Activated T-helper 1 cell treated with anti-CD3 and anti-CD28 coated beads, Interleukin-2, amount 50 U/mL, for 16 hours (primary cell): ENCODE data around the gene SIN3B.

Experiments used
- DNase-seq, 2 donors: peaks; one replicate each; pipeline ENCODE4 v3.0.0-alpha.2; 2020; ENCODE audit warnings: low read depth in 1 of 2, low spot score in 1 of 2

SIN3B gene

DNA sequence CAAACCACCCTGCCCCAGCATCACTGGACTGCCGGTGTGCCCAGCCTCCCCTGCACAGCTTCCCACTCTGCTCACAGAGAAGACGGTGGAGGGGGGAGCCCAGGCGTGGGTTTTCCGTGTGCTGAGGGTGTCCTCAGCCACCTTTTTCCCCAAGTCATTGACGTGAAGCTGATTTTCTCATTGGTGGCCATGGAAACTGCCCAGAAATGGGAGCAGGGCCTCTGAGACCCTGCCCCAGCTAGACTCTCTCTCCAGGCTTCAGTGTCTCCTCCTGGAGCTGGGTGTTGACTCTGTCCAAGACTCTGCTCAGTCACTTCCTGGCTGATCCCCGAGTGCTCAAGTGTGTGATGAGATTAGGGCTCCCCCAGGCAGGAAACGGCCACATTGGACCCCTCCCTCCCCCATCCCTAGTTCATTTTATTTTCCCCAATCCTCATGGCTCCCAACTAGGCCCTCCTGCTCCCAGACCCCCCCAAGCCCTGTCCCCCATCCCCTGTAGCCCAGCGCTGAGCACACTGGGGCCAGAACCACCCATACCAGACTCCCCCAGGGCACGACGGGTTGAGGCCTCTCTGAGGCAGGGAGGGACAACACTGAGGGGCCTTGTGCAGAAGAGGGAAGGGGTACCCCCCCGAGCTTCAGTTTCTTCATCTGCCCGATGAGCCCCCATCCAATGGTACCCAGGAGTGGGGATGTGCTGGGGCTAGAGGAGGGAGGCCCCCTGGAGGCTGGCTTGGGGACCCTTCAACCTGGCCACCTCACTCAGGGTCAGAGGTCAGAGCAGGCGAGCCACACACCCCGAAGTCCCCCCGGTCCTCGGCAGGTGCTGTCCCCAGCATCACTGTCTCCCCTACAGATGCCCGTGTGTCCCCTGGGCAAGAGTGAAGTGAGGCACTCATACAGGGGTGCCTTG lies 58.4 kb downstream of the SIN3B start:
- no peak for DNase-seq

DNA sequence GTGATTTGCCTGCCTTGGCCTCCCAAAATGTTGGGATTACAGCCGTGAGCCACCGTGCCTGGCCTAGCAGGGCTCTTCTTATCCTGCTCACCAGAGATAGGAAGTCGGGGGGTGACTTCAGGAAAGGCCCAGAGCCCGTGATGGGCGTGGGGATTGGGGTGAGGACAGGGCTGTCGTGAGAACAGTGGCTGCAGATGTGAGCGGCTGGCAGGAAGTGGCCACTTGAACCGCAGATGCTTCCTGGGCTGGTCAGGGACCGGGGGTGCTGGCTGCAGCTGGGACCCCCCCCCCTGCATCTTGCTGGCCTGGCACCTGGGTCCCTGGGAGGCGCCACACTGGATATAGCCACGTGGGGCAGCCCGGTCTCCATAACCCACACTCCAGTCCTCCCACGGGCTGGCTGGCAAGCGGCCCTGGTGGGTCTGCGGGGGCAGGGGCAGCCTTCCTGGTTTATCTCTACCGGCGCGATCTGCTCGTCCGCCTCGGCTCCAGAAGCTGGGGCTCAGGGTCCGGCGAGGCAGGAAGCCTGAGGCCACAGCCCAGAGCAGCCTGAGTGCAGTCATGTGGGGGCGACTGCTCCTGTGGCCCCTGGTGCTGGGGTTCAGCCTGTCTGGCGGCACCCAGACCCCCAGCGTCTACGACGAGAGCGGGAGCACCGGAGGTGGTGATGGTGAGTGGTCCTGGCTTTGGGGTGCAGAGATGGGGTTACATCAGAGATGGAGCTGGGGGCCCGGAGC lies 59.6 kb downstream of the SIN3B start, which contains the start of gene F2RL3:
Gene F2RL3, plus strand, starts transcription at position 371 of the 737 bp plus-strand sequence. Its CDS starts 191 bp downstream, at position 562.
- no peak for DNase-seq

DNA sequence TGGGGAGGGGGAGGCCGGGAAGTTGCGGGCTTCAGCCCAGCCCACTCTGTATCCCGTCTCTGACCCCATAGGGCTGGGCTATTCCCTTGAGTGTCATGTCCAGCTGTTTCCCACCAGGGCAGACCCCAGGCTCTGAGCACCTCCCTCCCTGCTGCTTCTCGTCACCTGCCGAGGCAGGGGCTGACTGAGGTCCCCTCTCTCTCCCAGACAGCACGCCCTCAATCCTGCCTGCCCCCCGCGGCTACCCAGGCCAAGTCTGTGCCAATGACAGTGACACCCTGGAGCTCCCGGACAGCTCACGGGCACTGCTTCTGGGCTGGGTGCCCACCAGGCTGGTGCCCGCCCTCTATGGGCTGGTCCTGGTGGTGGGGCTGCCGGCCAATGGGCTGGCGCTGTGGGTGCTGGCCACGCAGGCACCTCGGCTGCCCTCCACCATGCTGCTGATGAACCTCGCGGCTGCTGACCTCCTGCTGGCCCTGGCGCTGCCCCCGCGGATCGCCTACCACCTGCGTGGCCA lies 60.2 kb downstream of the SIN3B start:
- no peak for DNase-seq

DNA sequence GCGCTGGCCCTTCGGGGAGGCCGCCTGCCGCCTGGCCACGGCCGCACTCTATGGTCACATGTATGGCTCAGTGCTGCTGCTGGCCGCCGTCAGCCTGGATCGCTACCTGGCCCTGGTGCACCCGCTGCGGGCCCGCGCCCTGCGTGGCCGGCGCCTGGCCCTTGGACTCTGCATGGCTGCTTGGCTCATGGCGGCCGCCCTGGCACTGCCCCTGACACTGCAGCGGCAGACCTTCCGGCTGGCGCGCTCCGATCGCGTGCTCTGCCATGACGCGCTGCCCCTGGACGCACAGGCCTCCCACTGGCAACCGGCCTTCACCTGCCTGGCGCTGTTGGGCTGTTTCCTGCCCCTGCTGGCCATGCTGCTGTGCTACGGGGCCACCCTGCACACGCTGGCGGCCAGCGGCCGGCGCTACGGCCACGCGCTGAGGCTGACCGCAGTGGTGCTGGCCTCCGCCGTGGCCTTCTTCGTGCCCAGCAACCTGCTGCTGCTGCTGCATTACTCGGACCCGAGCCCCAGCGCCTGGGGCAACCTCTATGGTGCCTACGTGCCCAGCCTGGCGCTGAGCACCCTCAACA lies 60.8 kb downstream of the SIN3B start:
- DNase-seq, result no peak

DNA sequence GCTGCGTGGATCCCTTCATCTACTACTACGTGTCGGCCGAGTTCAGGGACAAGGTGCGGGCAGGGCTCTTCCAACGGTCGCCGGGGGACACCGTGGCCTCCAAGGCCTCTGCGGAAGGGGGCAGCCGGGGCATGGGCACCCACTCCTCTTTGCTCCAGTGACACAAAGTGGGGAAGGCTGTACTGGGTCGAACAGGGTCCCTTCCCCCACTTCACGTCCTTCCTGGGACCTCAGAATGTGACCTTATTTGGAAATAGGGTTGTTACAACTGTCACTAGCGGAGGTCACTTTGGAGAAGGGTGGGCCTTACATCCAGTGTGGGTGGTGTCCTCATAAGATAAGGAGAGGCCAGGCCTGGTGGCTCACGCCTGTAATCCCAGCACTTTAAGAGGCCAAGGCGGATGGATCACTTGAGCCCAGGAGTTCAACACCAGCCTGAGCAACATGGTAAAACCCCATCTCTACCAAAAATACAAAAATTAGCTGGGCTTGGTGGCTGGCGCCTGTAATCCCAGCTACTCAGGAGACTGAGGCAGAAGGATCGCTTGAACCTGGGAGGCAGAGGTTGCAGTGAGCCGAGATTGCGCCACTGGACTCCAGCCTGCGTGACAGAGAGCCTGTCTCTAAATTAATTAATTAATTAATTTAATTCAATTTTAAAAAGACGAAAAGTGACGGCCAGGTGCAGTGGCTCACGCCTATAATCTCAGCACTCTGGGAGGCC lies 61.4 kb downstream of the SIN3B start:
- no peak for DNase-seq

DNA sequence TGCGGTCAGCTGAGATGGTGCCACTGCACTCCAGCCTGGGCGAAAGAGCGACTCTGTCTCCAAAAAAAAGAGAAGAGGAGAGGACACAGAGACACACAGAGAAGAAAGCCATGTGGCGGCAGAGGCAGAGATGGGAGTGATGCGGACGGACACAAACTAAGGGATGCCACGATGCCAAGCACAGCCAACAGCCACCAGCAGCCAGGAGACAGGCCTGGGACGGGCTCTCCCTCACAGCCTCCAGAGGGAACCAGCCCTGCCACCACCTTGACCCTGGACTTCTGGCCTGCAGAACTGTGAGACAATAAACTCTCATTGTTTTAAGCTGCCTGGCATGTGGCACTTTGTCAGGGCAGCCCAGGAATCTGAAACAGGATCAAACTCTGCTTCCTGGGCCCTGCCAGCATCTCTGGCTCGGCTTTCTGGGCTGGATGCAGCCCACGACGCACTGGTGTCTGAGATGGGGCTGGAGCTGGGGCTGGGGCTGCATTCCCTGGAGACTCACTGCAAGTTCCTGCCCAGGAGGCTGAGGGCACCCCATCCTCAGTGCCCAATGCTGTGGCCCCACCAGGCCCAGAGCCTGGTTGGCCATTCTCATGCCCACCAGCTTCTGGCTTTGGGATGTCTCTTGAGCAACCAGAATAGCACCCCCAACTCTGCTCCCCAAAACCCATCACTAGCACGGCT lies 62.6 kb downstream of the SIN3B start:
- no peak for DNase-seq

DNA sequence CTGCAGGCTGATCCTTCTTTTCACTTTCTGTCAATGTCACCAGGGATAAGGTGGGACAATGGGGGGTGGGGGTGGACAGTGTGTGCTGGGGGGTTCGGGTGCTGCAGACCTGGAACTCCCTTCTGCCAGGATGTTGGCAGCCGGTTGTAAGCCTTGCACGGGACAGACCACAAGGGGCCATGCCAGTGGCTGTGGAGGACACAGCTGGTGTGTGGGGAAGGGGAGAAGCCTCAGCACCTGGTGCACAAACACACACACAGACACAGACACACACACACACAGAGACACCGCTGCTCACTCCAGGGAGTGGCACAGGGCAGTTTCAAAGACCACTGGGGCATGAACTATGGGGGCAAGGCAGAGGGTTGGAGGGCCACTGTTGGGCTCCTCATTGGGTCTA lies 63.2 kb downstream of the SIN3B start:
- DNase-seq, result no peak

DNA sequence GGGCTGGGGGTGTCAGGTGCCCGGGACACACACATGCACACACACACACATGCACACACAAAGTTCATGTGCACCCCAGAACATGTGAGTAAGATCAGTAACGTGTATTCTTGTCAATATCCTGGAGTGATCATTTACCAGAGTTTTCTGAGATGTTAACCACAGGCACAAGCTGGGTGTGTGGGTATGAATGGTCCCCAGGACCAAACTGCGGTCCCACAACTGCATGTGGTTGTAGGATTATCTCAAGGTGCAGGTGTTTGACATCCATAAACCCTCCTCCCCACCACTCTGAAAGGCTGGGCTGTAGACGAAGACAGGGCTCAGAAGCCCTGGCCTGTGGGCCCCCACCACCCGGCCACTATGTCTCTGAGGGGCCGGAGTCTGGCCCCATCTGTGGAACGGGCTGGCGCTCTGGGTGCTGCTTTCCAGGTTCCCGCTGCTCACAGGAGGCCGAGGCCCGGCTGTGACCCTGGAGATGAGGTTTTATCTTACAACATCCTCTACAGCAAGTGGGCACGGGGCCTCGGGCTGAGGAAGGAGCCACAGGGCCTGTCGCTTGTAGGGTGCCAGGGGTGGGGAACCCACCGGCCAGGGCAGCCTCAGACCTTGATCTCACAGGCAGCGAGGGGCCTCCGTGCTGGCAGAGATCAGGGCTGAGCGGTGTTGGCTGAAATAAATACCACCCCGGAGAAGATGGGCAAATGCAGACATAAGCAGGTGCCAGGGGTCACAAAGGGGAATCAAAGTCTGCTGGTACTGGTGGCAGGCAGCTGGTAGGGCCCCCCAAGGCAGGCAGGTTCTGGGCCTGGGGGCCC lies 63.9 kb downstream of the SIN3B start:
- no peak for DNase-seq

DNA sequence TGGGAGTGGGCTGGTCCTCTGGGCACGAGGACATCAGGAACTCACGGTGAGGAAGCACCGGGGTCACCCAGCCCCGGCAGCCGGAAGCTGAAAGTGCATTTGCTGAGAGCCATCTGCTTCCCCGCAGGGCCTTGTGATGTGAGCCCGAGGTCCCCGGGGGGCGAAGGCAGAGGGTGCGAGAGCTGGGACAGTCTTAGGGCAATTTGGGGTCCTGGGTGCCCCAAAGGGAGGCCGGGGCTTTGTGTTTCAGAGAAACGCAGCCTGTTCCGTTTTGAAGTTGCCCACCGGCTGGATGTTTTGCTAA lies 64.4 kb downstream of the SIN3B start:
- no peak for DNase-seq

DNA sequence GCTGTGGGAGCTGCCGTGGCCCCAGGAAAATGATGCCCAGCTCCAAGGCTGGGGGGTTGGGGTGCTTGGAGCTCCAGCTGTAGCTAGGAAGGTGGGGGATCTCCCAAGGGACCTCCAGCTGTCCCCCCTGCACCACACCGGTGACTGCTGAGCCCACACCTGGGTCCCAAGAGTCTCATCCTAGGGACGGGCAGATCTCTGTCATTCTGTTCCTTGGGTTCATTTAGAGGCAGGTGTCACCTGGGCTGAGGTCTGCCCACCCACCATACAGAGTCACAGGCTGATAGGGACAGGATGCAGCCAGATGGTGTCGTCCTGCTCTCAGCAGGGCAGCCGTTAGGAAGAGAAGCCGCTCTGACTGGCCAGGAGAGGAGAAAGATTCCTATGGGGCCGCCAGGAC lies 64.9 kb downstream of the SIN3B start:
- DNase-seq, result no peak

DNA sequence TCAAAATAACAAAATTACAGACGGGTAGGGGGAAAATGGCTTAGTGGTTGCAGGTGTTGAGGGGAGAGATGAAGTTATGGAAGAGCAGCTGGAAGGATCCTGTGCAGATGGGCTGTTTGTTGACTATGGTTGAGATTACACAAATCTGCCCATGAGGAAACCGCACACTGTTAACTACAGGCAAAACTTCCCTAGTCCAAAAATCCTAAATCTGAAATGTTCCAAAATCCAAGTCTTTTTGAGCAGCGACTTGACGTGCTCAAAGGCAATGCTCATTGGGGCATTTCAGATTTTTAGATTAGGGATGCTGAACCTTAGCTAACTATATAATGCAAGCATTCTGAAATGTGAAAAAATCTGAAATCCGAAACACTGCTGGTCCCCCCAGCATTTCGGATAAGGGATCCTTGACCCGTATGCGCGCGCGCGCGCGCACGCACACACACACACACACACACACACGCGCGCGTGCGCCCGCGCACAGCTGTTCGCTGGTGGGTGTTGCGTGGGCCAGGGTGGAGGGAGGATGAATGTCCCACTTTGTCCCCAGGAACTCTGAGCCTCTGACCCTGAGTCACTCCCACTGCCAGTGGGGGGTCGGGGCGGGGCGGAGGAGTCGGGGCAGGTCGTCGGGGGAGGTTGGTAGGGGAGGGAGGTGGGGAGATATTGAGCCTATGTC lies 66.4 kb downstream of the SIN3B start:
- DNase-seq, result no peak

DNA sequence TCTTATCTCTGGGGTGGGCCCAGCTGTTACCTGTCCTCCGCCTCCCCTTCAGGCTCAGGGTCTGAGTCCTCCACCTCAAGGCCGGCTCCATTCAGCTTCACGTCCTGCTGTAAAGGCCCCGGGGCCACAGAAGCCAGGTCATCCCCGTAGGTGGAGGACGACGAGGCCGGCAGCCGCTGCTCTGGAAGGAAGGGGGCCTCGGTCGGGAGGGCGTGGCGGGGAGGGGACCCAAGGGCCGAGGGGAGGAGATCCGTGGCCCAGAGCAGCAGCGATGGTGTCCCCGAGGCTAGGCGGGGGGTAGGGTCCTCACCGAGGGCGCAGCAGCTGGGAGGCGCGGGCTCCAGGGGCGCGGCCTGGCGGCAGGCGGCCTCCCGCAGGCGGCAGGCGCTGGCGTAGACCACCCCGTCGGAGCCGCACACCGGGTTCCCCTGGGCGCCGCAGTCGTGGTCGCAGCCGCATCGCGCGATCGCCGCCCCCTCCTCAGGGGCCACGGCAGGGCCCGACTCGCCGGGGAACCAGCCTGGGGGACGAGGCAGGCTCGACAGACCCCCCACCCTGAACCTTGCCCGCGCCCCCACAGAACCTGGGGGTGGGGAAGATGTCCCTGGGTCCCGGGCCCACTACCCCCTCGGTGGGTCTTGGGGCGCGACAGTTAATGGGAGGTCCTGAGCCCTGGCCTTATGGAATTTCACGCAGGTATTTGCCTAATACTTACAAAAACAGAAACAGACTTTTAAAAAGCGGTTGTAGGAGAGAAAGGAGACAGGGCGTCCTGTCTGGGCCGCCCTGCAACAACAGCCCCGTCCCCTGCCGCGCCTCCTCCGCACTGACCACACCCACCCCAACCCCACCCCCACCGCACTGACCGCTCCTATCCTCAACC lies 67.2 kb downstream of the SIN3B start:
- no peak for DNase-seq

DNA sequence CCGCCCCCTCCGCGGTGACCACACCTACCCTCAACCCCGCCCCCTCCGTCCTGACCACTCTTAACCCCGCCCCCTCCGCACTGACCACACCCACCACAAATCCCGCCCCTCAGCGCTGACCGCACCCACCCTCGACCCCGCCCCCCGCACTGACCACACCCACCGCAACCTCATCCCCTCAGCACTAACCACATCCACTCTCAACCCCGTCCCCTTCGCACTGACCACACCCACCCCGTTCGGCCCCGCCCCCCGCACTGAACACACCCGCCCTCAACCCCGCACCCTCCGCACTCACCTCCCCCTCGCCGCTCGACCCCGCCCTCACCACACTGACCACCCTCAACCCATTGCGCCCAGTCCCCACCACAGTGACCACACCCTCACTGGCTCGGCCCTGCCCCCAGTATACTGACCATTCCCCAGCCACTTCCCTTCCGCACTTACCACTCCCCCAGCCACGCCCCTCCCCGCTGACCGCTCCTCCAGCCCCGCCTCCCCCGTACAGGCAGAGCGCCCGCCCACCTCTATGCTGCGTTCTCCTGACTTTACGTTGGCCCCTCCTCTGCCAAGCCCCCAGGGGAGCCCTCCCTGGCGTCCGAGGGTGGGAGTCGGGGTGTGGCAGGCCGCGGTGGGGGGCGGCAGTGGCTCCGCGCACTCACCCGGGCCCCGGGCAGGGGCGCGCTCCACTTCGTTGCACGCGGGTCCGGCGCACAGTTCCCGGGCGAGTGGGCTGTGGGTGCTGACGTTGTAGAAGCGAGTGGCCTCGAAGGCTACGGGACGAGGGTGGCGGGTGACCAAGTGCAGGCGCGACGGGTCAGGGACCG lies 68.0 kb downstream of the SIN3B start:
- DNase-seq, result peak; percentile 27 to 42

DNA sequence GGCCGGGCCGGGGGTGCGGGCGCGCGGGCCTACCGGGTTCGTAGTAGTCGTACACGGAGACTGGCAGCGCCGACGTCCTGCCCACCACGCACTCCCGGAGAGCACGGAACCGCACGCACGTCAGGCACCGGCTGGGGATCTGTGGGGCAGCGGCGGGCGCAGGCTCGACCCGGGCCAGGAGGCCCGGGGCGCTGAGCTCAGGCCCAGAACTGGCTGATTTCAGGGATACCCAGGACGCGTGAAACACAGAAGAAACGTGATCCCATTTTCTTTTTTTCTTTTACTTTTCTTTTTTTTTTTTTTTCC lies 68.6 kb downstream of the SIN3B start:
- peak in 1 of 2 donors; percentile 13 for DNase-seq

DNA sequence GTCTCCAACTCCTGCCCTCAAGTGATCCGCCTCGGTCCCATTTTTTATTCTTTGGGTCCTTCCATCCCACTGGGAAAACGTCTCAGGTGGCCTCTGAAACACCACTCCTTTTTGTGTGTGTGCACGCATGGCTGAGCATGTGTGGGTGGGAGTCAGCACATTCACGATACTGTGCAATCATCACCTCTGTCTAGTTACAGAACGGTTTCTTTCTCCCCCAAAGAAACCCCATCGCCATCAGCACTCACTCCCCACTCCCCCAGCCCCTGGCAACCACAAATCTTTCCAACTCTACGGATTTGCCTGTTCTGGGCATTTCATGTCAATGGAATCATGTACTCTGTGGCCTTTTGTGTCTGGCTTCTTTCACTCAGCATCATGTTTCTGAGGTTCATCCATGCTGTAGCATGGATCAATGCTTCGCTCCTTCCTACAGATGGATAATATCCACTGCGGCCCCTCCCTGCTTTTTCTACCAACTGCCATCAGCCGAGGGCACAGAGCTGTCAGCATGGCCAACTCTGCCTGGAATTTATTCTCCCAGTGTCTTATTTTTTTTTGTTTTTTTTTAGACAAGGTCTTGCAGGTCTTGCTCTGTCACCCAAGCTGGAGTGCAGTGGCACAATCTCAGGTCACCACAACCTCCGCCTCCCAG lies 69.3 kb downstream of the SIN3B start:
- no peak for DNase-seq

DNA sequence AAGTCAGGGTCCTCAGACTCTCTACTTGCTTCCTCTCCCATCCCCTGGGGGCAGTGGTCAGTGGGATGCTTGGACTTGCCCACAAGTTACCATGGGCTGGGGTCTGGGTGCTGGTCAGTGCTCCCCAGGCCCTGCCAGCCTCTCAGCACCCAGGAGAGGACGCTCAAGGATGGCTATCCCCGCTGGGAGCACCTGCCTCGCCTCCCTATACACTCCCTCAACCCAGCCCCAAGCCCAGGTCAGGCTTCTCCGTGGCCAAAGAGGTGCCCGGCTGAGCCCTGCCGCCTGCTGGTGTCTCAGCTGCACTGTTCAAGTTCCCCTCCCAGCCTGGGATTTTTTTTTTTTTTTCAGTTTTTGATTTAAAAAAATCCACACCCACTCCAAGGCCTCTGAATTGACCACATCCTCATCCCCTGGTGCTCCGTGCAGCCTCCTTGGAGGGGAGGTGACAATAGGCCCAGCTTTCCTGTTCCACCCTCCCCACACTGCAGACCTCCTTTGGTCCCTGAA lies 70.4 kb downstream of the SIN3B start:
- DNase-seq, result no peak
